ENCODE data around the gene MYO15A. TPM values are rescaled to one million over a fixed set of nuclear protein-coding genes. Genes with fewer than 3 reads are reported as not detected.

The MYO15A gene
- total and polyA plus RNA-seq, 2 of the 4 experiments (the other 2 are of a cell fraction): 0.18 to 1.1 TPM

GRCh38 chr17:18099516-18099915, 9.0 kb upstream of the MYO15A start:
- intact Hi-C loops (cut with micrococcal nuclease): loop anchor here (5.0 kb wide), 1 partner anchor 83 kb away; the partner anchor contains the start of gene ALKBH5
- no peak overlapping the region for H3K23ac ChIP-seq (ENCODE audit: low read depth, low read length)
- ATAC-seq (ENCODE audit: low read depth) (no peak), DNase-seq (no peak)
- H4K5ac ChIP-seq (ENCODE audit: low read depth, low read length): no peak overlapping the region
- H2AK5ac ChIP-seq (ENCODE audit: low read depth, low read length): no peak overlapping the region
- H3K27ac ChIP-seq (ENCODE audit: insufficient read depth, low read length): no peak overlapping the region
- TF ChIP-seq SMC3 (IDR thresholded peaks at IDR 0.05; ENCODE audit: low read depth, low read length) (no peak), FOS (IDR thresholded peaks at IDR 0.05; ENCODE audit: low read depth, low read length) (no peak), MAFK (IDR thresholded peaks at IDR 0.05; ENCODE audit: low read depth, low read length) (no peak), CTCF (conservative IDR thresholded peaks at IDR 0.05; ENCODE audit: low read depth, low read length) (no peak), BHLHE40 (IDR thresholded peaks at IDR 0.05; ENCODE audit: low read depth, low read length) (no peak), RCOR1 (IDR thresholded peaks at IDR 0.05; ENCODE audit: insufficient replicate concordance, low read length) (no peak), MAZ (IDR thresholded peaks at IDR 0.05; ENCODE audit: borderline replicate concordance, low read depth, low read length) (no peak), USF2 (IDR thresholded peaks at IDR 0.05; ENCODE audit: low read depth, low read length) (no peak), POLR2A (IDR thresholded peaks at IDR 0.05; ENCODE audit: low read depth, low read length) (no peak), MXI1 (IDR thresholded peaks at IDR 0.05; ENCODE audit: borderline replicate concordance, low read depth, low read length) (no peak), CEBPB (IDR thresholded peaks at IDR 0.05; ENCODE audit: low read depth, low read length) (no peak), RFX5 (IDR thresholded peaks at IDR 0.05; ENCODE audit: low read depth, low read length) (no peak), NFE2L2 (IDR thresholded peaks at IDR 0.05; ENCODE audit: low read depth, low read length) (no peak), RAD21 (IDR thresholded peaks at IDR 0.05; ENCODE audit: low read length) (no peak), CHD1 (IDR thresholded peaks at IDR 0.05; ENCODE audit: low read depth, low read length) (no peak)
- TF ChIP-seq, protein P1, sequence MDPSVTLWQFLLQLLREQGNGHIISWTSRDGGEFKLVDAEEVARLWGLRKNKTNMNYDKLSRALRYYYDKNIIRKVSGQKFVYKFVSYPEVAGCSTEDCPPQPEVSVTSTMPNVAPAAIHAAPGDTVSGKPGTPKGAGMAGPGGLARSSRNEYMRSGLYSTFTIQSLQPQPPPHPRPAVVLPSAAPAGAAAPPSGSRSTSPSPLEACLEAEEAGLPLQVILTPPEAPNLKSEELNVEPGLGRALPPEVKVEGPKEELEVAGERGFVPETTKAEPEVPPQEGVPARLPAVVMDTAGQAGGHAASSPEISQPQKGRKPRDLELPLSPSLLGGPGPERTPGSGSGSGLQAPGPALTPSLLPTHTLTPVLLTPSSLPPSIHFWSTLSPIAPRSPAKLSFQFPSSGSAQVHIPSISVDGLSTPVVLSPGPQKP (IDR thresholded peaks at IDR 0.05; ENCODE audit: borderline replicate concordance, low read depth, low read length): no peak
- H2BK15ac ChIP-seq (ENCODE audit: low read depth, low read length): no peak overlapping the region
- no peaks in the 10 kb centered on the region for H3K9me3 ChIP-seq (ENCODE audit: control insufficient read depth, insufficient read depth, low read length)
- peaks cover 68% of the 10 kb centered on the region for H3K36me3 ChIP-seq (ENCODE audit: control insufficient read depth, insufficient read depth, low read length)
- in situ Hi-C loops (cut with MboI; ENCODE audit: low sequenced_read_pairs): no loop called here
- H3K79me1 ChIP-seq (ENCODE audit: low read depth in 1 of 2, low read length in 2 of 2): peaks cover 3 to 9% of the 10 kb centered on the region in 2 experiments; a peak in 2 of 4 replicates
- peaks cover 10% of the 10 kb centered on the region for H4K20me1 ChIP-seq (ENCODE audit: insufficient read depth, low read length)
- H2AK9ac ChIP-seq (replicated peaks; ENCODE audit: low read depth, low read length, poor library complexity): no peak overlapping the region
- H3K27me3 ChIP-seq (ENCODE audit: control insufficient read depth, insufficient read depth, low read length): no peaks in the 10 kb centered on the region
- no peak overlapping the region for H4K91ac ChIP-seq (ENCODE audit: insufficient read depth, low read depth, low read length)
- BruUV-seq (replicated peaks): no TSS peak
- POLR2A ChIA-PET (ENCODE audit: unreplicated experiment): no interaction called here
- no CpG with 5 or more reads among the region's 14 CpGs for WGBS, 2 experiments (ENCODE audit: extremely low coverage in 2 of 2, insufficient read length in 1 of 2)
- H3K56ac ChIP-seq (ENCODE audit: extremely low read depth, insufficient read depth, low read length): no peak overlapping the region
- no peak overlapping the region for H3K4me2 ChIP-seq (ENCODE audit: low read depth, low read length)
- H4K8ac ChIP-seq (ENCODE audit: low read depth in 2 of 2, low read length in 2 of 2): no peak overlapping the region
- no peak overlapping the region for H2AFZ ChIP-seq (replicated peaks; ENCODE audit: low read length, poor library complexity)
- H3K18ac ChIP-seq (ENCODE audit: low read depth, low read length): no peak overlapping the region
- dilution Hi-C loops (cut with HindIII; ENCODE audit: low sequenced_read_pairs, unreplicated experiment): no loop called here
- no peak overlapping the region for H2BK20ac ChIP-seq (ENCODE audit: low read depth, low read length)
- no peak overlapping the region for H3K14ac ChIP-seq (replicated peaks; ENCODE audit: low read depth, low read length)
- no peak overlapping the region for H3K4ac ChIP-seq (ENCODE audit: low read depth, low read length)
- no peak overlapping the region for H3K9ac ChIP-seq (ENCODE audit: low read depth, low read length)
- no peak overlapping the region for H2BK120ac ChIP-seq (ENCODE audit: low read depth, low read length)
- 0 out of 2 replicates have a peak, but pooled peaks cover 5% of the 10 kb centered on the region for H3K9me1 ChIP-seq (ENCODE audit: insufficient read depth, low read length)
- no peaks in the 10 kb centered on the region for H3K4me1 ChIP-seq (ENCODE audit: control insufficient read depth, insufficient read depth, low read length)
- no peak overlapping the region for H3K4me3 ChIP-seq (ENCODE audit: insufficient read depth, low read depth, low read length)
- no peak overlapping the region for H2BK5ac ChIP-seq (ENCODE audit: low read depth, low read length, poor library complexity, severe bottlenecking)
- CTCF ChIA-PET: no interaction called here
